Measurements from ENCODE around the gene TTC9B. TPM values are rescaled to one million over a fixed set of nuclear protein-coding genes. Genes with fewer than 3 reads are reported as not detected.

TTC9B gene
- total and polyA plus RNA-seq, 2 of the 4 experiments (the other 2 are of a cell fraction), result not detected

GRCh38 chr19:40216013-40216776, 2.0 kb downstream of the TTC9B start:
- no peak for ATAC-seq (ENCODE audit: low read depth)
- Histone ChIP-seq H3K14ac (replicated peaks; ENCODE audit: low read depth, low read length) (no peak overlapping the region), H3K4me3 (ENCODE audit: insufficient read depth, low read depth, low read length) (no peak overlapping the region), H2AK5ac (ENCODE audit: low read depth, low read length) (no peak overlapping the region), H2BK20ac (ENCODE audit: low read depth, low read length) (no peak overlapping the region), H2BK120ac (ENCODE audit: low read depth, low read length) (no peak overlapping the region), H3K79me1 (ENCODE audit: low read depth in 1 of 2, low read length in 2 of 2) (no peaks in the 10 kb centered on the region), H4K91ac (ENCODE audit: insufficient read depth, low read depth, low read length) (no peak overlapping the region), H3K9ac (ENCODE audit: low read depth, low read length) (no peak overlapping the region), H3K9me3 (ENCODE audit: control insufficient read depth, insufficient read depth, low read length) (no peaks in the 10 kb centered on the region), H2BK5ac (ENCODE audit: low read depth, low read length, poor library complexity, severe bottlenecking) (no peak overlapping the region), H3K27ac (ENCODE audit: insufficient read depth, low read length) (no peak overlapping the region), H2AFZ (replicated peaks; ENCODE audit: low read length, poor library complexity) (peak overlapping the region; percentile 32), H3K4ac (ENCODE audit: low read depth, low read length) (no peak overlapping the region), H3K36me3 (ENCODE audit: control insufficient read depth, insufficient read depth, low read length) (peaks cover 13% of the 10 kb centered on the region; the same call in 1 of the 2 replicates), H2BK15ac (ENCODE audit: low read depth, low read length) (no peak overlapping the region), H2AK9ac (replicated peaks; ENCODE audit: low read depth, low read length, poor library complexity) (no peak overlapping the region), H3K56ac (ENCODE audit: extremely low read depth, insufficient read depth, low read length) (no peak overlapping the region), H4K8ac (ENCODE audit: low read depth in 2 of 2, low read length in 2 of 2) (no peak overlapping the region), H3K23ac (ENCODE audit: low read depth, low read length) (no peak overlapping the region; the same call in 1 of the 2 replicates), H4K5ac (ENCODE audit: low read depth, low read length) (no peak overlapping the region), H3K4me2 (ENCODE audit: low read depth, low read length) (no peak overlapping the region), H4K20me1 (ENCODE audit: insufficient read depth, low read length) (no peaks in the 10 kb centered on the region), H3K18ac (ENCODE audit: low read depth, low read length) (no peak overlapping the region), H3K4me1 (ENCODE audit: control insufficient read depth, insufficient read depth, low read length) (no peaks in the 10 kb centered on the region), H3K27me3 (ENCODE audit: control insufficient read depth, insufficient read depth, low read length) (peaks cover 15% of the 10 kb centered on the region), H3K9me1 (ENCODE audit: insufficient read depth, low read length) (peaks cover 11% of the 10 kb centered on the region)
- no peak for DNase-seq
- TF ChIP-seq FOS (IDR thresholded peaks at IDR 0.05; ENCODE audit: low read depth, low read length) (no peak), MXI1 (IDR thresholded peaks at IDR 0.05; ENCODE audit: borderline replicate concordance, low read depth, low read length) (no peak), NFE2L2 (IDR thresholded peaks at IDR 0.05; ENCODE audit: low read depth, low read length) (no peak), USF2 (IDR thresholded peaks at IDR 0.05; ENCODE audit: low read depth, low read length) (no peak), POLR2A (IDR thresholded peaks at IDR 0.05; ENCODE audit: low read depth, low read length) (no peak), ELK1 (IDR thresholded peaks at IDR 0.05; ENCODE audit: borderline replicate concordance, low read depth, low read length) (no peak), RAD21 (IDR thresholded peaks at IDR 0.05; ENCODE audit: low read length) (no peak), SMC3 (IDR thresholded peaks at IDR 0.05; ENCODE audit: low read depth, low read length) (no peak), CHD1 (IDR thresholded peaks at IDR 0.05; ENCODE audit: low read depth, low read length) (no peak), RCOR1 (IDR thresholded peaks at IDR 0.05; ENCODE audit: insufficient replicate concordance, low read length) (no peak)
- dilution Hi-C loops (cut with HindIII; ENCODE audit: low sequenced_read_pairs, unreplicated experiment), result no loop called here
- intact Hi-C loops (cut with micrococcal nuclease), result no loop called here
- BruUV-seq (replicated peaks), result no TSS peak
- 32% methylated on average over 5 of the region's 23 CpGs; no CpG with 5 or more reads in 1 of the 2 experiments for WGBS, 2 experiments (ENCODE audit: extremely low coverage in 2 of 2, insufficient read length in 1 of 2)
- ChIA-PET POLR2A (ENCODE audit: unreplicated experiment) (no interaction called here), CTCF (no interaction called here)
- in situ Hi-C loops (cut with MboI; ENCODE audit: low sequenced_read_pairs), result no loop called here
